HEK293 (cell line): Measurements from ENCODE around the gene KIF5A.

Source experiments
- GLIS2 ChIP-seq: fragments of 450-650 bp; formaldehyde crosslinking; IDR thresholded peaks from 2 replicates; pipeline ENCODE4 v1.5.1; 2016; ENCODE audit warnings: missing biosample characterization, missing genetic modification characterization
- KLF7 ChIP-seq: fragments of 450-650 bp; formaldehyde crosslinking; IDR thresholded peaks from 2 replicates; pipeline ENCODE4 v1.5.1; 2016; ENCODE audit warnings: missing biosample characterization, missing genetic modification characterization, borderline replicate concordance
- MYNN ChIP-seq: fragments of 450-650 bp; formaldehyde crosslinking; IDR thresholded peaks from 2 replicates; pipeline ENCODE4 v1.5.1; 2016; ENCODE audit warnings: missing biosample characterization, missing genetic modification characterization, borderline replicate concordance
- OVOL3 ChIP-seq: fragments of 450-650 bp; formaldehyde crosslinking; IDR thresholded peaks from 2 replicates; pipeline ENCODE4 v1.5.1; 2016; ENCODE audit warnings: missing biosample characterization, missing genetic modification characterization
- SCRT1 ChIP-seq: fragments of 450-650 bp; formaldehyde crosslinking; IDR thresholded peaks from 2 replicates; pipeline ENCODE4 v1.5.1; 2016; ENCODE audit warnings: missing biosample characterization, missing genetic modification characterization, borderline replicate concordance
- ZBTB49 ChIP-seq: fragments of 450-650 bp; formaldehyde crosslinking; IDR thresholded peaks from 2 replicates; pipeline ENCODE4 v1.5.1; 2016; ENCODE audit warnings: missing biosample characterization, missing genetic modification characterization, low read depth
- ZNF133 ChIP-seq: fragments of 450-650 bp; formaldehyde crosslinking; IDR thresholded peaks from 2 replicates; pipeline ENCODE4 v1.5.1; 2016; ENCODE audit warnings: missing biosample characterization, missing genetic modification characterization
- ZNF174 ChIP-seq: fragments of 450-650 bp; formaldehyde crosslinking; IDR thresholded peaks from 2 replicates; pipeline ENCODE4 v1.5.0; 2017; ENCODE audit warnings: missing biosample characterization, mild to moderate bottlenecking, missing genetic modification characterization
- ZNF221 ChIP-seq: fragments of 450-650 bp; formaldehyde crosslinking; IDR thresholded peaks from 2 replicates; pipeline ENCODE4 v1.5.1; 2017; ENCODE audit warnings: missing biosample characterization, missing genetic modification characterization, borderline replicate concordance
- ZNF223 ChIP-seq: fragments of 450-650 bp; formaldehyde crosslinking; IDR thresholded peaks from 2 replicates; pipeline ENCODE4 v1.5.1; 2016; ENCODE audit warnings: missing biosample characterization, missing genetic modification characterization
- ZNF280D ChIP-seq: fragments of 450-650 bp; formaldehyde crosslinking; IDR thresholded peaks from 2 replicates; pipeline ENCODE4 v1.5.1; 2016; ENCODE audit warnings: missing biosample characterization, missing genetic modification characterization
- ZNF394 ChIP-seq: fragments of 450-650 bp; formaldehyde crosslinking; IDR thresholded peaks from 2 replicates; pipeline ENCODE4 v1.5.1; 2016; ENCODE audit warnings: missing biosample characterization, missing genetic modification characterization, mild to moderate bottlenecking, moderate library complexity, borderline replicate concordance
- ZNF548 ChIP-seq: fragments of 450-650 bp; formaldehyde crosslinking; IDR thresholded peaks from 2 replicates; pipeline ENCODE4 v1.5.1; 2016; ENCODE audit warnings: missing biosample characterization, missing genetic modification characterization
- ZNF580 ChIP-seq: fragments of 450-650 bp; formaldehyde crosslinking; IDR thresholded peaks from 2 replicates; pipeline ENCODE4 v1.5.1; 2016; ENCODE audit warnings: missing biosample characterization, missing genetic modification characterization
- ZNF596 ChIP-seq: fragments of 450-650 bp; IDR thresholded peaks from 2 replicates; pipeline ENCODE4 v1.5.0; 2018; ENCODE audit warnings: missing biosample characterization, mild to moderate bottlenecking, missing genetic modification characterization, moderate library complexity
- ZNF626 ChIP-seq: fragments of 450-650 bp; sonication (Bioruptor Pico); formaldehyde crosslinking; IDR thresholded peaks from 2 replicates; pipeline ENCODE4 v1.5.1; 2018; ENCODE audit warnings: missing biosample characterization, missing genetic modification characterization, inconsistent platforms
- ZNF792 ChIP-seq: fragments of 450-650 bp; formaldehyde crosslinking; IDR thresholded peaks from 2 replicates; pipeline ENCODE4 v1.5.1; 2016; ENCODE audit warnings: missing biosample characterization, missing genetic modification characterization
- TF ChIP-seq, protein P1 (sequence below): fragments of 450-650 bp; formaldehyde crosslinking; IDR thresholded peaks from 2 replicates; pipeline ENCODE4 v1.5.1; 2016; ENCODE audit warnings: missing biosample characterization, missing genetic modification characterization
- TF ChIP-seq, protein P2 (sequence below): fragments of 450-650 bp; formaldehyde crosslinking; IDR thresholded peaks from 2 replicates; pipeline ENCODE4 v1.5.1; 2016; ENCODE audit warnings: missing biosample characterization, missing genetic modification characterization
- TF ChIP-seq, protein P3 (sequence below): fragments of 450-650 bp; formaldehyde crosslinking; IDR thresholded peaks from 2 replicates; pipeline ENCODE4 v1.5.1; 2016; ENCODE audit warnings: missing biosample characterization, missing genetic modification characterization
- TF ChIP-seq, protein P4 (sequence below): IDR thresholded peaks from 2 replicates; pipeline ENCODE4 v1.6.1; 2011; ENCODE audit warnings: mild to moderate bottlenecking, low read depth, low read length, borderline replicate concordance

KIF5A gene

GRCh38 chr12:57520053-57520818 lies 29.6 kb upstream of the KIF5A start, which contains the start of gene DDIT3 (continued):
- no peak for TF ChIP-seq ZBTB49 (tag by site-specific recombination)
- no peak for TF ChIP-seq ZNF280D
- no peak for TF ChIP-seq ZNF221 (tag by site-specific recombination)
- no peak for TF ChIP-seq ZNF174 (tag by site-specific recombination)
- TF ChIP-seq KLF7 (tag by site-specific recombination), result 0 out of 2 replicates have a peak, but pooled peaks have one; percentile 10
- no peak for TF ChIP-seq ZNF580 (tag by site-specific recombination)
- TF ChIP-seq MYNN (tag by site-specific recombination), result no peak; the same call in 1 of the 2 replicates
- no peak for TF ChIP-seq ZNF626 (tag by site-specific recombination)
- peak; percentile 20; the same call in 1 of the 2 replicates for TF ChIP-seq ZNF596 (tag by site-specific recombination)
- TF ChIP-seq ZNF223, result no peak
- TF ChIP-seq, protein P1, sequence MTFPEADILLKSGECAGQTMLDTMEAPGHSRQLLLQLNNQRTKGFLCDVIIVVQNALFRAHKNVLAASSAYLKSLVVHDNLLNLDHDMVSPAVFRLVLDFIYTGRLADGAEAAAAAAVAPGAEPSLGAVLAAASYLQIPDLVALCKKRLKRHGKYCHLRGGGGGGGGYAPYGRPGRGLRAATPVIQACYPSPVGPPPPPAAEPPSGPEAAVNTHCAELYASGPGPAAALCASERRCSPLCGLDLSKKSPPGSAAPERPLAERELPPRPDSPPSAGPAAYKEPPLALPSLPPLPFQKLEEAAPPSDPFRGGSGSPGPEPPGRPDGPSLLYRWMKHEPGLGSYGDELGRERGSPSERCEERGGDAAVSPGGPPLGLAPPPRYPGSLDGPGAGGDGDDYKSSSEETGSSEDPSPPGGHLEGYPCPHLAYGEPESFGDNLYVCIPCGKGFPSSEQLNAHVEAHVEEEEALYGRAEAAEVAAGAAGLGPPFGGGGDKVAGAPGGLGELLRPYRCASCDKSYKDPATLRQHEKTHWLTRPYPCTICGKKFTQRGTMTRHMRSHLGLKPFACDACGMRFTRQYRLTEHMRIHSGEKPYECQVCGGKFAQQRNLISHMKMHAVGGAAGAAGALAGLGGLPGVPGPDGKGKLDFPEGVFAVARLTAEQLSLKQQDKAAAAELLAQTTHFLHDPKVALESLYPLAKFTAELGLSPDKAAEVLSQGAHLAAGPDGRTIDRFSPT (tag by site-specific recombination), result 0 out of 2 replicates have a peak, but pooled peaks have one; percentile 13
- no peak for TF ChIP-seq ZNF133 (tag by site-specific recombination)
- TF ChIP-seq ZNF548, result no peak
- TF ChIP-seq, protein P2, sequence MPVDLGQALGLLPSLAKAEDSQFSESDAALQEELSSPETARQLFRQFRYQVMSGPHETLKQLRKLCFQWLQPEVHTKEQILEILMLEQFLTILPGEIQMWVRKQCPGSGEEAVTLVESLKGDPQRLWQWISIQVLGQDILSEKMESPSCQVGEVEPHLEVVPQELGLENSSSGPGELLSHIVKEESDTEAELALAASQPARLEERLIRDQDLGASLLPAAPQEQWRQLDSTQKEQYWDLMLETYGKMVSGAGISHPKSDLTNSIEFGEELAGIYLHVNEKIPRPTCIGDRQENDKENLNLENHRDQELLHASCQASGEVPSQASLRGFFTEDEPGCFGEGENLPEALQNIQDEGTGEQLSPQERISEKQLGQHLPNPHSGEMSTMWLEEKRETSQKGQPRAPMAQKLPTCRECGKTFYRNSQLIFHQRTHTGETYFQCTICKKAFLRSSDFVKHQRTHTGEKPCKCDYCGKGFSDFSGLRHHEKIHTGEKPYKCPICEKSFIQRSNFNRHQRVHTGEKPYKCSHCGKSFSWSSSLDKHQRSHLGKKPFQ (tag by site-specific recombination), result no peak
- no peak for TF ChIP-seq OVOL3 (tag by site-specific recombination)
- TF ChIP-seq ZNF792, result no peak
- TF ChIP-seq SCRT1 (tag by site-specific recombination), result no peak
- TF ChIP-seq, protein P3, sequence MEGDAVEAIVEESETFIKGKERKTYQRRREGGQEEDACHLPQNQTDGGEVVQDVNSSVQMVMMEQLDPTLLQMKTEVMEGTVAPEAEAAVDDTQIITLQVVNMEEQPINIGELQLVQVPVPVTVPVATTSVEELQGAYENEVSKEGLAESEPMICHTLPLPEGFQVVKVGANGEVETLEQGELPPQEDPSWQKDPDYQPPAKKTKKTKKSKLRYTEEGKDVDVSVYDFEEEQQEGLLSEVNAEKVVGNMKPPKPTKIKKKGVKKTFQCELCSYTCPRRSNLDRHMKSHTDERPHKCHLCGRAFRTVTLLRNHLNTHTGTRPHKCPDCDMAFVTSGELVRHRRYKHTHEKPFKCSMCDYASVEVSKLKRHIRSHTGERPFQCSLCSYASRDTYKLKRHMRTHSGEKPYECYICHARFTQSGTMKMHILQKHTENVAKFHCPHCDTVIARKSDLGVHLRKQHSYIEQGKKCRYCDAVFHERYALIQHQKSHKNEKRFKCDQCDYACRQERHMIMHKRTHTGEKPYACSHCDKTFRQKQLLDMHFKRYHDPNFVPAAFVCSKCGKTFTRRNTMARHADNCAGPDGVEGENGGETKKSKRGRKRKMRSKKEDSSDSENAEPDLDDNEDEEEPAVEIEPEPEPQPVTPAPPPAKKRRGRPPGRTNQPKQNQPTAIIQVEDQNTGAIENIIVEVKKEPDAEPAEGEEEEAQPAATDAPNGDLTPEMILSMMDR (tag by site-specific recombination), result peak; percentile 76
- TF ChIP-seq ZNF394, result no peak; the same call in 1 of the 2 replicates
- TF ChIP-seq, protein P4, sequence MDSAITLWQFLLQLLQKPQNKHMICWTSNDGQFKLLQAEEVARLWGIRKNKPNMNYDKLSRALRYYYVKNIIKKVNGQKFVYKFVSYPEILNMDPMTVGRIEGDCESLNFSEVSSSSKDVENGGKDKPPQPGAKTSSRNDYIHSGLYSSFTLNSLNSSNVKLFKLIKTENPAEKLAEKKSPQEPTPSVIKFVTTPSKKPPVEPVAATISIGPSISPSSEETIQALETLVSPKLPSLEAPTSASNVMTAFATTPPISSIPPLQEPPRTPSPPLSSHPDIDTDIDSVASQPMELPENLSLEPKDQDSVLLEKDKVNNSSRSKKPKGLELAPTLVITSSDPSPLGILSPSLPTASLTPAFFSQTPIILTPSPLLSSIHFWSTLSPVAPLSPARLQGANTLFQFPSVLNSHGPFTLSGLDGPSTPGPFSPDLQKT, result no peak
- TF ChIP-seq GLIS2 (tag by site-specific recombination), result no peak
